ENCODE results near the gene DYNC1H1.

DNA sequence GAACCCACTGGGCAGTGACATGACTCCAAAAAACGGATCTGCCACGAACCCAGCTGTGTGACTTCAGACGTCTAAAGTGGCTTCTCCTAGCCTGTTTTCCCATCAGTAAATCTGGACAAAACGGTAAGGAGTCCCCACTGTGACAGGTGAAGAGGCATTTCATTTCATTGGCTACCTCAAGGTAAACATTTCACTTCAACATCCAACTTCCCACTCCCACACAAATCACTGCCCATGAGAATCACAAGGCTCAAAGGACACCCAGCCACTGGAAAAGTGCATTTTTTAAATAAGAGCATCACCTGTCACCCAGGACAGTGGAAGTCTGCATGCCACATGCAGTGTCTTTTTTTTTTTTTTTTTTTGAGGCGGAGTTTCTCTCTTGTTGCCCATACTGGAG lies 94.6 kb downstream of the DYNC1H1 start:
- TF ChIP-seq, protein P1, sequence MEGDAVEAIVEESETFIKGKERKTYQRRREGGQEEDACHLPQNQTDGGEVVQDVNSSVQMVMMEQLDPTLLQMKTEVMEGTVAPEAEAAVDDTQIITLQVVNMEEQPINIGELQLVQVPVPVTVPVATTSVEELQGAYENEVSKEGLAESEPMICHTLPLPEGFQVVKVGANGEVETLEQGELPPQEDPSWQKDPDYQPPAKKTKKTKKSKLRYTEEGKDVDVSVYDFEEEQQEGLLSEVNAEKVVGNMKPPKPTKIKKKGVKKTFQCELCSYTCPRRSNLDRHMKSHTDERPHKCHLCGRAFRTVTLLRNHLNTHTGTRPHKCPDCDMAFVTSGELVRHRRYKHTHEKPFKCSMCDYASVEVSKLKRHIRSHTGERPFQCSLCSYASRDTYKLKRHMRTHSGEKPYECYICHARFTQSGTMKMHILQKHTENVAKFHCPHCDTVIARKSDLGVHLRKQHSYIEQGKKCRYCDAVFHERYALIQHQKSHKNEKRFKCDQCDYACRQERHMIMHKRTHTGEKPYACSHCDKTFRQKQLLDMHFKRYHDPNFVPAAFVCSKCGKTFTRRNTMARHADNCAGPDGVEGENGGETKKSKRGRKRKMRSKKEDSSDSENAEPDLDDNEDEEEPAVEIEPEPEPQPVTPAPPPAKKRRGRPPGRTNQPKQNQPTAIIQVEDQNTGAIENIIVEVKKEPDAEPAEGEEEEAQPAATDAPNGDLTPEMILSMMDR (IDR thresholded peaks at IDR 0.05) = no peak
- no peak for TF ChIP-seq POLR2A (IDR thresholded peaks at IDR 0.05)

Measured in lower leg skin (tissue), 3 donors.